Loucy (cell line): ENCODE results near the gene IGSF1.

Source experiments
- H2AFZ ChIP-seq: fragments of 200-600 bp; sonication (generic); 2 replicates; pipeline ENCODE4 v1.6.0; 2016; ENCODE audit warnings: antibody characterized with exemption, mild to moderate bottlenecking, low read length, moderate library complexity
- H3F3A ChIP-seq: fragments of 200-600 bp; 2 replicates; pipeline ENCODE4 v1.6.0; 2016; ENCODE audit warnings: antibody characterized with exemption, low read depth, mild to moderate bottlenecking
- H3K27me3 ChIP-seq: fragments of 200-600 bp; sonication (generic); 2 replicates; pipeline ENCODE4 v1.6.1; 2014; ENCODE audit warnings: low read length, mild to moderate bottlenecking; ENCODE audit not compliant: insufficient read depth, poor library complexity, severe bottlenecking
- H3K36me3 ChIP-seq: fragments of 200-600 bp; sonication (generic); 2 replicates; pipeline ENCODE4 v1.6.1; 2016; ENCODE audit warnings: low read length; ENCODE audit not compliant: insufficient read depth
- H3K4me1 ChIP-seq: fragments of 200-600 bp; sonication (generic); 2 replicates; pipeline ENCODE4 v1.5.1; 2014; ENCODE audit warnings: low read length, mild to moderate bottlenecking; ENCODE audit not compliant: insufficient read depth, poor library complexity, severe bottlenecking
- H3K4me2 ChIP-seq: fragments of 200-600 bp; sonication (generic); 2 replicates; pipeline ENCODE4 v1.6.0; 2014; ENCODE audit warnings: antibody characterized with exemption, low read length, low read depth, mild to moderate bottlenecking; ENCODE audit not compliant: poor library complexity, severe bottlenecking
- H3K4me3 ChIP-seq: fragments of 200-600 bp; sonication (generic); 2 replicates; pipeline ENCODE4 v1.5.1; 2014; ENCODE audit warnings: low read length, mild to moderate bottlenecking, mixed read lengths; ENCODE audit not compliant: poor library complexity, severe bottlenecking
- H3K79me2 ChIP-seq: fragments of 200-600 bp; sonication (generic); 2 replicates; pipeline ENCODE4 v1.6.1; 2014; ENCODE audit warnings: low read length; ENCODE audit not compliant: insufficient read depth
- H3K9ac ChIP-seq: fragments of 200-600 bp; sonication (generic); 2 replicates; pipeline ENCODE4 v1.6.0; 2014; ENCODE audit warnings: mild to moderate bottlenecking, low read depth, low read length, moderate library complexity; ENCODE audit not compliant: poor library complexity, severe bottlenecking
- H3K9me2 ChIP-seq: fragments of 200-600 bp; sonication (generic); replicated peaks from 2 replicates; pipeline ENCODE4 v1.6.1; 2016; ENCODE audit warnings: low read depth, low read length, mixed read lengths
- H3K9me3 ChIP-seq: fragments of 200-600 bp; sonication (generic); 2 replicates; pipeline ENCODE4 v1.6.1; 2014; ENCODE audit warnings: mild to moderate bottlenecking, antibody characterized with exemption, low read length, low read depth; ENCODE audit not compliant: insufficient read depth
- H4K20me1 ChIP-seq: fragments of 200-600 bp; sonication (generic); 2 replicates; pipeline ENCODE4 v1.6.0; 2014; ENCODE audit warnings: antibody characterized with exemption, low read length, mild to moderate bottlenecking; ENCODE audit not compliant: insufficient read depth, poor library complexity, severe bottlenecking
- CTCF ChIP-seq: fragments of 200-600 bp; sonication (generic); conservative IDR thresholded peaks from 2 replicates; pipeline ENCODE4 v1.5.1; 2014; ENCODE audit warnings: mild to moderate bottlenecking, antibody characterized with exemption, low read length
- EZH2phosphoT487 ChIP-seq: fragments of 200-600 bp; IDR thresholded peaks from 2 replicates; pipeline ENCODE4 v1.6.1; 2018; ENCODE audit warnings: antibody characterized with exemption, mild to moderate bottlenecking, moderate library complexity, borderline replicate concordance

The IGSF1 gene

GRCh38 chrX:131288188-131288587 lies 918 bp downstream of the IGSF1 start:
- no peaks in the 10 kb centered on the region for H3K9me2 ChIP-seq
- H3K9ac ChIP-seq = no peak overlapping the region
- no peaks in the 10 kb centered on the region for H3K79me2 ChIP-seq
- H2AFZ ChIP-seq = no peak overlapping the region
- no peaks in the 10 kb centered on the region for H3K9me3 ChIP-seq
- H3F3A ChIP-seq = no peaks in the 10 kb centered on the region
- no peaks in the 10 kb centered on the region for H3K27me3 ChIP-seq
- no peaks in the 10 kb centered on the region for H3K36me3 ChIP-seq
- no peaks in the 10 kb centered on the region for H3K4me1 ChIP-seq
- no peak overlapping the region for H3K4me2 ChIP-seq
- TF ChIP-seq EZH2phosphoT487 (no peak), CTCF (no peak)
- no peak overlapping the region for H3K4me3 ChIP-seq
- no peaks in the 10 kb centered on the region for H4K20me1 ChIP-seq

- H3K27me3 ChIP-seq = no peaks in the 10 kb centered on the region
- no peaks in the 10 kb centered on the region for H3K79me2 ChIP-seq
- no peaks in the 10 kb centered on the region for H3K9me2 ChIP-seq
- H3K36me3 ChIP-seq = no peaks in the 10 kb centered on the region
- no peak overlapping the region for H2AFZ ChIP-seq
- H3K4me1 ChIP-seq = no peaks in the 10 kb centered on the region
- H3K9me3 ChIP-seq = no peaks in the 10 kb centered on the region
- H3K4me3 ChIP-seq = no peak overlapping the region
- TF ChIP-seq EZH2phosphoT487 = no peak
- TF ChIP-seq CTCF = no peak
- H4K20me1 ChIP-seq = no peaks in the 10 kb centered on the region
- H3K9ac ChIP-seq = no peak overlapping the region
- no peak overlapping the region for H3K4me2 ChIP-seq
- no peaks in the 10 kb centered on the region for H3F3A ChIP-seq
These were observed 1.4 kb downstream of the IGSF1 start for GRCh38 chrX:131287560-131288179.

GRCh38 chrX:131279617-131280016 lies 9.5 kb downstream of the IGSF1 start:
- H2AFZ ChIP-seq = no peak overlapping the region
- no peaks in the 10 kb centered on the region for H3K9me2 ChIP-seq
- no peak overlapping the region for H3K9ac ChIP-seq
- no peaks in the 10 kb centered on the region for H3K9me3 ChIP-seq
- H3F3A ChIP-seq = no peaks in the 10 kb centered on the region
- no peaks in the 10 kb centered on the region for H3K27me3 ChIP-seq
- no peak overlapping the region for H3K4me2 ChIP-seq
- no peak overlapping the region for H3K4me3 ChIP-seq
- H3K36me3 ChIP-seq = no peaks in the 10 kb centered on the region
- no peaks in the 10 kb centered on the region for H4K20me1 ChIP-seq
- no peaks in the 10 kb centered on the region for H3K79me2 ChIP-seq
- H3K4me1 ChIP-seq = no peaks in the 10 kb centered on the region
- TF ChIP-seq EZH2phosphoT487 (no peak), CTCF (no peak)
